ENCODE data around the gene PLK3.
"Not testable (repeated sequence)": the region's sequence is repeated elsewhere in the genome, so short reads cannot be mapped to it uniquely, and the experiment has no call there.

The PLK3 gene

DNA sequence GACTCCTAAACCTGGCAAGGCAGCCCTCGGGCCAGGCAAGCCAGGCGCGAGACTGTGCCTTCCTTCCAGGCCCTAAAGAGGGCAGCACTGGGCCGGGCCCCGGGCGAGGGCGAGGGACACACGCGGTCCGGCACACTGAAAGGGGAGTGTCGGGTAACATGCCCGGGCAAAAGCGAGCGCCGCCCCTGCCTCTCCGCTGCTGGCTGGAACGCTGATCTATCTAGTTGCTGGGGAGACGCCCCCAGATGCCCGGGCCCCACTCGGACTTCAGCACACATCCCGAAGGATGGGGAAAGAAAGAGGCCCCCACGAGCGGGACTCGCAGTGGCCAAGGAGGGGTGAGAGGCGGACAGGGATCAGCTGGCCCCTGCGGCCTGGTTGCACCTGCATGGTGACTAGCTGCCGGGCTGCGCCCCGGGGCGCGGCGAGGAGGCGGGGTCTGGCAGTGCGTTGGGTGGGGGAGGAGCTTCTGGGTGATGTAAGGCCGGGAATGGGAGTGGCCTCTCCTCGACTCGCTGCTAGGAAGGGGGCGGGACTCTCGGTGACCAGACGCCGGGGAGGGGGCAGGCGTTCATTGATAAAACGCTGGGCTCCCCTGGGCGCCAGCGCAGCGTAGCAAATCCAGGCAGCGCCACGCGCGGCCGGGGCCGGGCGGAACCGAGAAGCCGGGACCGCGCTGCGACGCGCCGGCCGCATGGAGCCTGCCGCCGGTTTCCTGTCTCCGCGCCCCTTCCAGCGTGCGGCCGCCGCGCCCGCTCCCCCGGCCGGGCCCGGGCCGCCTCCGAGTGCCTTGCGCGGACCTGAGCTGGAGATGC, at the start of gene PLK3:
Gene PLK3 (plus strand): TSS at position 608 of the 815 bp plus-strand sequence. CDS start 87 bp downstream, at position 695.
- peak; percentile 99 for DNase-seq

DNA sequence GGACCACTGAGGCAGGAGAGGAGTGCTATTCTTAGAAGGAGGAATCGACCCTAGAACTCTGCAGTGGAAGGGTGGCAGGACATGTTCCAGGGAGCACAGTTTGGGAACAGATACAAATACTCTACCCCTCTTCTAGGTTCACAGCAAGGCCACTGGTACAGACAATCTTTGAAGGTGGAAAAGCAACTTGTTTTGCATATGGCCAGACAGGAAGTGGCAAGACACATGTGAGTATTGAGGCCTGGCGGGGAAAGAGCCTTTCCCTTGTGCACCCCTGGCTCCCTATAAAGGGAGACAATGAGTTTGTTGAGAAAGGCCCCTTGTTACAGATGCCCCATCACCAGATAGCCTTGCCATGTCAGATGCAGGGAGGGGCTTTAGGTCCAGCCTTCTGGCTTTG, 42.8 kb upstream of the PLK3 start:
- DNase-seq: no peak

DNA sequence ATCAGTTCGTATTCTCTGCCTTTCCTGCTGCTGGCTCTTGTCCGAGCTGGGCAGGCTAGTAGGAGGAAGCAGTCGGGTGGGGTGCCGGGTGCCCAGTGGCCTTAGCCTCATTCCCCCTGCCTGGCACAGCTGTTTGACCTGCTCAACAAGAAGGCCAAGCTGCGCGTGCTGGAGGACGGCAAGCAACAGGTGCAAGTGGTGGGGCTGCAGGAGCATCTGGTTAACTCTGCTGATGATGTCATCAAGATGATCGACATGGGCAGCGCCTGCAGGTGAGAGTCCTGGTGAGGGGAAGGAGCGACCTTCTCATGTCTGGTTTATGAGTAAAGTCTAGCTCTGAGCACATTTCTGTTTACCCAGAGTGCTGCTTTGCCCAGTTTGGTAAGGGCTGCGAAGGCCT, 41.1 kb upstream of the PLK3 start:
- no peak for DNase-seq

DNA sequence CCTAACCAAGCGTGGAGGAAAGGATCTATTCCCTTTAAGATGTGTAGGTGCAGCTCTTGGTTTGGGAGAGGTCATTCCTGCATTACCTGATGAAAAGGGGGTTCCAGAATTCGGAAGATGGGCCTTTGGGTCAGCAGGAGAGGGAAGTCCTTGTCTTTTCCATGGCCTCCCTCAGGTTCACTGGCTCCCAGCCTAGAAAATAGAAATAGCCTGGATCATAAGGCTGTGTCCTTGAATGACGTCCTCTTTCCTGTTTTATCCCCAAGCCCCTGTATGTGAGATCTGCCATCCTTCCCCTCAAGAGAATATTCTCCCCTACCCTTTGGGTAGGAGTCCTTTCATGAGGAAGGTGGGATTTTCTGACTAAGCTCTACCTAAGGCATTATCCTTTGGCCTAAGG, 39.3 kb upstream of the PLK3 start:
- DNase-seq: no peak

DNA sequence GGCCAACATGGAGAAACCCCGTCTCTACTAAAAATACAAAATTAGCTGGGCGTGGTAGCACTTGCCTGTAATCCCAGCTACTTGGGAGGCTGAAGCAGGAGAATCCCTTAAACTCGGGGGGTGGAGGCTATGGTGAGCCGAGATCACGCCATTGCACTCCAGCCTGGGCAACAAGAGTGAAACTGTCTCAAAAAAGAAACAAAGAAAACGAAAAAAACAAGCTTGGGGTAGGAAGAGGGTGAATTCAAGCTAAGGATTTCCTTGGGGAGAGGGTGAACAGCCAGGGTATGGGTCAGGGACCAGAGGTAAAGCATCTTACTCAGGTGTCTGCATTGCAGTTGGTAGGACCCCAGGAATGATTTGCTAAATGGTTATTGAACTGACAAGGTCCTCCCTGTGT, 33.8 kb upstream of the PLK3 start:
- not testable (repeated sequence) for DNase-seq

DNA sequence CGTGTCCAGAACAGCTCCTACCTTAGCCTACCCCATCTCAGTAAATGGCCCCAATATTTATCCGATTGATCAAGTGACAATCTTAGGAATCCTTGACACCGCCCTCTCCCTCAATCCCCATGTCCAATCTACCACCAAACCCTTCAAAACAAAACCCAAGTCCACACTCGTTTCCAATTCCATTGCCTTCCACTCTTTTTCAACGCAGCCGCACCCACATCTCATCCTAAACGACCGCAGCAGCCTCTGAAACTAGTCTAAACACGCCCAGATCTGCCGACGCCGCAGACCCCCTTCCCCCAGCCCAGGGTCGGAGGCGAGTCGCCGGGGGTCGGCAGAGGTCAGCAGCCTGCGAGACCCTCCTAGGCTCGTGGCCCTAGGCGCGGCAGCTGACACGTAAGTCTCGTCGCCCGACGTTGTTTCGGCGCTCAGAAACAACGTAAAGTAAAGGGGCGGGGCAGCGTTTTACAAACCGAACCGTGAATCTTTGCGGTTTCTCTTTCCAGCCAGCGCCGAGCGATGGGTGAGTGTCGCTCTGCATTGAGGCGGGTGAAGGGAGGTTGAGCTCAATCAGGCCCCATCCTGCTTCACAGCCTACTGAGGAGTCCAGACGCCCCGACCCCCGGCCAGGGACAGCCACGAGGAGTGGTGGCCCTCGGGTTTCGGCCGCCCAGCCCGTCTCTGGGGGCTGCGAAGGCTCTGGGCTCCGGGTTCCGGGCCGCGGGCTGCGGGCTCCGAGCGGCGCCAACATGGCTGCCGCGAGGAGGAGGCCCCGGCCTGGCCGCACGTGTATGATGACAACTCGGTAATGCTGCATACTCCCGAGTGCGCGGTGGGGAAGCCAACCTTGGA, 24.9 kb upstream of the PLK3 start, which contains the start of gene RPS8:
Gene RPS8 (plus strand): TSS at position 463 of the 852 bp plus-strand sequence. CDS start 57 bp downstream, at position 520.
- DNase-seq: peak; percentile 99

DNA sequence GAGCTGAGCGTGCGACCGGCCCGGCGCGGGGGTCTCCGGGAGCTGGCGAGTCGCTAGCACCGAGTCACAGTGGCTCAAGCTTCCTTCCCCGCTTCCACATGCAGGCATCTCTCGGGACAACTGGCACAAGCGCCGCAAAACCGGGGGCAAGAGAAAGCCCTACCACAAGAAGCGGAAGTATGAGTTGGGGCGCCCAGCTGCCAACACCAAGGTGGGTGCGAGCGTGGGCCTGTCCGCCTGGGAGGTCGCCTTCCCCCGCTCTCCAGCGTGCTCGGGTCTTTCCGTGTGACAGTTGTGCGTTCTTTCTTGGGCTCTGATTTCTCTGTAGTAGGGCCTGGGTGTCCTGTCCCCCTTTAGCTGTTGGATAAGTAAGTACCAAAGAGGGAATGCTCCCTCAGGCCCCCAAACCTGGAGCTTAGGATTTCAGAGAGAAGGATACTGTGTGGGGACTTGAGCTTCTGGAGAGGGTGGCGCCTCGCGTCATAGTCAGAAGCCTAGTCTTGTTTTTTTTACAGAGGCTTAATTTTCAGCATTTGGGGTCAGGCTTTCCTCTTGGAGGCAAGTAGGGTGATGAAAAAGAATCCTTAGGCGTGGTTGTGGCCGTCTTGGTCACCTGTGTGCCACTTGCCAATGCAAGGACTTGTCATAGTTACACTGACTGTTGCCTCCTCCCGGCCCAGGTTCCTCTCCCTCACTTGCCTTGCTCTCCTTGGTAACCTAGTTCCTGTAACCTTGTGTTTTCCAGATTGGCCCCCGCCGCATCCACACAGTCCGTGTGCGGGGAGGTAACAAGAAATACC, 24.0 kb upstream of the PLK3 start:
- DNase-seq: no peak

DNA sequence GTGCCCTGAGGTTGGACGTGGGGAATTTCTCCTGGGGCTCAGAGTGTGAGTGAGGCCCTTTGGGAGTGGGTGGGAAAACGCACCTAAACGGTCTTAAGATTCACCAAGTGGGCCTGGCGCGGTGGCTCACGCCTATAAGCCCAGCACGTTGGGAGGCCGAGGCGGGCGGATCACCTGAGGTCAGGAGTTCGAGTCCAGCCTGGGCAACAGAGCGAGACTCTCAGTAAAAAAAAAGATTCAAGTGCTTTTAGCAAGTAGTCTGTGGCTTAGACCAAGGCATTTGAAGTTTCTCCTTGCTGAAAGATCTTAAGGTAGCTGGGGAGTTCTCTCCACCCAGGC, 23.5 kb upstream of the PLK3 start:
- DNase-seq: no peak

DNA sequence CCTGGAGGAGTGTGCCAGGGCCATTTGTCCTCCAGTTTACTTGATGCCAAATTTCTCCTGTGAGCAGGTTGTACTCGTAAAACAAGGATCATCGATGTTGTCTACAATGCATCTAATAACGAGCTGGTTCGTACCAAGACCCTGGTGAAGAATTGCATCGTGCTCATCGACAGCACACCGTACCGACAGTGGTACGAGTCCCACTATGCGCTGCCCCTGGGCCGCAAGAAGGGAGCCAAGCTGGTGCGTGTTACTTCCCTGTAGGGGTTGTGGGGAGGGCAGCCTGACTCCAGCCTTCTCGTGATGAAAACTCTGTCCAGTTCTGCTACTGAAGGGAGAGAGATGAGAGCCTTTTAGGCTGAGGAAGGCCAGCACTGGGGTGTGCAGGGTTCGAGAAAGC, 22.6 kb upstream of the PLK3 start:
- DNase-seq: no peak

DNA sequence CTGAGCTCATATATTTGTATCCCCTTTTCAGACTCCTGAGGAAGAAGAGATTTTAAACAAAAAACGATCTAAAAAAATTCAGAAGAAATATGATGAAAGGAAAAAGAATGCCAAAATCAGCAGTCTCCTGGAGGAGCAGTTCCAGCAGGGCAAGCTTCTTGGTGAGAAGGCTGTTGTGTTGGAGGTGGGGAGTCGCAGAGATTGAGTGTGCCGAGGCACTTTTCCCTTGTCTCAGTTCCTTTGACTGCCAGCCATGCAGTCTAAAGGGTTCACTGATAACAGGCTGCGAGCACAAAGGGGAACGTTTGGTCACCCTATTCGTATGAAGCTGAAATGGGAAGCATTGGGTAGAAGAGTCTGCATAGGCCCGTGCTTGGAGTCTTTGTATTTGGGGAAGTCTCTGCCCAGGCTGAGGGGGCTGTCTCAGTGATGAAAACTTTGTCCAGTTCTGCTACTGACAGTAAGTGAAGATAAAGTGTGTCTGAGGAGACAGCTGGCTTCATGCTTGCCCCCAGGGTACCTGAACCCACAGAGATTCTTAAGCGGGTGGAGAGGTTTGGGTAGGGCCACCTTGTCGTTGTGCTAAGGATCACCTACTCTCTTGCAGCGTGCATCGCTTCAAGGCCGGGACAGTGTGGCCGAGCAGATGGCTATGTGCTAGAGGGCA, 22.1 kb upstream of the PLK3 start:
- no peak for DNase-seq

DNA sequence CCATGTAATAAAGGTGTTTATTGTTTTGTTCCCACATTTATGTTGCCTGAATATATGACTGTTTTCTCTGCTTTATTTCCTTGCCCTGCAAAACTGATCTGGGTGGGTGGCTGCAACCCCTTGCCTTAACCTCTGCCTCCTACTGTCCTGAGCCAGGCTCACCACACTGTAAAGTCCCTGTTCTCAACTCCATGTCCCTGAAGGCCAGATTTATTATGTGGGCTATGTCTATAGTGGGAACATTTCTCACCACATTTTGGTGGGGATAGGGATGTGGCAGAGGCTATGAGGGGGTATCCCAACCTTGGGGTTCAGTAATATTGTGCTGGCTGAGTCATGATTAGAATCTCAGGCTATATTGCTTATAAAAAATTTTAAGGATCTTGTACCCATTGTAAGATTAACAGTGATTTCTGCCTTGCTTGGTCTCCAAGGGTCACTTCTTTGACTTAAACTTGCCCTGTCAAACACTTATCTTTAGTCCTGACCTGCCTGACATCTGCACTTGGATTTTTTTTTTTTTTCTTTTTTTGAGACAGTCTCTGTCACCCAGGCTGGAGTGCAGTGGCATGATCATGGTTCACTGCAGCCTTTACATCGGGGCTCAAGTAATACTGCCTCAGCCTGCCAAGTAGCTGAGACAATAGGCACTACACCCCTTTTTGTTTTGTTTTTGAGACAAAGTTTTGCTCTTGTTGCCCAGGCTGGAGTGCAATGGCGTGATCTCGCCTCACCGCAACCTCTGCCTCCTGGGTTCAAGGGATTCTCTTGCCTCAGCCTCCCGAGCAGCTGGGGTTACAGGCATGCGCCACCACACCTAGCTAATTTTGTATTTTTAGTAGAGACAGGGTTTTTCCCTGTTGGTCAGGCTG, 21.2 kb upstream of the PLK3 start:
- DNase-seq: no peak

DNA sequence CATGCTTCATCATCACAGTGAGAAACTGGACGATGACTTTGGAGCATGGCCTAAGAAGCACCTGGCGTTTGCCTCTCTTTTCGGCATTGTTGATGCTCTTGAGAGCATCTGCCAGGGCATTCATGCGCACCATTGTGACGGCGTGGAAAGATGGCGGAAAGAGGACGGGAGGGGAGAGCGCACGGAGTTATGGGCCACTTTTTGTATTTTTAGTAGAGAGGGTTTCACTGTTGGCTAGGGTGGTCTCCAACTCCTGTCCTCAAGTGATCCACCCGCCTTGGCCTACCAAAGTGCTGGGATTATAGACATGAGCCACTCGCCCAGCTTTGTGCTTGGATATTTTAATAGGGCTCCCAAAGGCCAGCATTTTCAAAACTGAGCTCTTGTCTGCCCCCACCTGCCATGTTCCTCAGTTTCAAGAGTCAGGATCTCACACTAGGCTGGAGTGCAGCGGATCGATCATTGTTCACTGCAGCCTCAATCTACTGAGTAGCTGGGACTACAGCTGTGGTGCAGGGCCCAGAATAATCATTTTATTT, 19.5 kb upstream of the PLK3 start:
- no peak for DNase-seq

DNA sequence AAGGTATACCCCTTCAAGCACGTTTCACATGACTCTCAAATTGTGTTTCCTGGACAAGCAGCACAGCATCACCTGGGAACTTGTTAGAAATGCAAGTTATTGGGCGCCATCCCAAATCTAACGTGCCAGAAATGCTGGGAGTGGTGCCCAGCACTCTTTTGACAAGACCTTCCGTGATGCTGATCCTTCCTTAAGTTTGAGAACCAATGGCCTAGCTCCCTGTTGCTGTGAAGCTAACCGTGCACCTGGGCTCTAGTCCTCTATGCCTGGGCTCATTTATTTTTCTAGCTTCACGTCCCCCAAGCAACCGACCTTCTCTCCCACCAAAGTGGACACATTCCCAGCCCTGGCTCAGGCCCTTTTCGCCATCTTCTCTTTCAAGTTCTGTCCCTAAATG, 16.5 kb upstream of the PLK3 start:
- no peak for DNase-seq

DNA sequence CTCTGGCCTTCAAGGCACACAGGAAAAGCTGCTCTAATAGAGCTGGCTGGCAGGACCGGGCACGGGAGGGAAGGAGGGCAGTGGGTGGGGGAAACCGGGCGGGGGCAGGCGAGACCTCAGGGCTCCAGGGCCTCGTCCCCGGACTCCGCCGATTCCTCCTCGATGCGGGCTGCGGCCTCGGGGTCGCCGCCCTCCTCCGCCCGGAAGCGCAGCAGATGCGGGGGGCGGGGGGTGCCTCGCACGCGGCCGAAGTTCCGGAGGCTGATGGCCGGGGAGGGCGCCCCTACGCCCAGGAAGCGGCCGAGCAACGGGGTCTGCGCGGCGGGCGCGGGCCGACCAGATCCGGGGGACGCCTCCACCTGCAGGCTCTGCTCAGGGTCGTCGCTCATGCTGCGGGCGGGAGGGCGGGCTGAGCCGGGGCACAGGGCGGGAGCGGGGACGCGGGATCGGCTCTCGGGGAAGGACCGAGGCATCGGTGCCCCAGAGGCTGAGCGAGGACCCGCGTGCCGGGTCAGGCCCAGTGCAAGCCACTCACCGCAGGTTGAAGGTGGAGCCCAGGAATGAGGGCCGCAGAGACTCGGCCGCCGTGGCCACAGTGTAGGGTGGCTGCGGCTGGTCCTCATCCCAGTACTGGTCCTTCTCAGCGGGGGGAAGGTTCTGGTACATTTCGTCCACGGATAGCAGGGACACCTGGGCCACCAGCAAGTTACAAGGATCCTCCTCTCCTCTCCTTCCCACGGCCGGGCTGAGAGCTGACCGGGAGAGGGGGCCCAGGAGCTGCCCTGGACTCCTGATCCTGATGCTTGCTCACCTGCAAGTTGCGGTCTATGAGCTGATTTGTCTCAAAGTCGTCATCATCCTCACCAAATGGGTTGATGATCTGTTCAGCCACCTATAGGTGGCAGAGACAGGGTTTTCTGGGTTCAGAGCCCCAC, 15.8 kb upstream of the PLK3 start:
- DNase-seq: no peak

DNA sequence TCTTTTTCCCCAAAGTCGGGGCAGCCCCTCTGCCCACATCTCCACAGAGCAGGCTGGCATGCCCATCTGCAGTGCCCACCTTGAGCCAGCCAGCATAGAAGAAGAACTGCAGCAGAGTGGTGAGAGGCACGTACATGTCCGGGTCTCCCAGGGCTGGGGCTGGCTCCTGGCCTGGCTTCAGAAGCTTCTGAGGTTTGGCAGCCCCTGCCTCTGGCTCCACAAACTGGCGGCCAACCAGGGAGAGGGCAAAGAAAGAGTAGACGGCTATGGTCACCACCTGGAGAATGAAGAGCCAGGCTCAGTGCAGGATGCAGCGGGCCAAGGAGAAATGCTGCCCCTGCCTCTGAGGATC, 15.2 kb upstream of the PLK3 start:
- no peak for DNase-seq

DNA sequence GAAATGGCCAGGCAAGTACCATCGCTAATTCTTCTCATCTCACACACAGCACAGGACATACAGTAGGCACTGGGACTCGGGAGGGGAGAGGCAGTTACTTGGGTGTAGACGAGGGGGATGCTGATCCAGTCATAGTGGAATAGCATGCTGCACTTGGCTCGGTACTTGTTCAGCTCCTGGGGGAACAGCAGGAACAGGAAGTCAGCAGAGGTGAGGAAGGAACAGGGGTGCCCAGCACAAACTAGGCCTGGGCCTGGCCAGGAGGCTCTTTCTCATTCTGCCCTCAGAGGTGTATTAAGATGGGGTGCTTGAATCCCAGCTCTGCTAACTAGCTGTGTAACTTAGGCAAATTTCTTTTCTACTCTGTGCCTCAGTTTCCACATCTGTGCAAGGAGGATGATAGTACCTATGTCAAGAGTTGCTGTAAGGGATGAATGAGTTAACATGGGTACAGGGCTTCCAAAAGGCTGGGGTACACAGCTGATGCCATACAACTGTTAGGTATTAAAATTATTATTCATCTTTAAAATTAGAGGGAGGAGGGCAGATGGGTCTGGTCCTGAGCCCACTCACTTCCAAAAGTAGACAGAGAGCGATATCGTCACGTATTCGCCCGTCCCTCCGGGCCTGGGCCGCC, 14.6 kb upstream of the PLK3 start:
- DNase-seq: no peak

DNA sequence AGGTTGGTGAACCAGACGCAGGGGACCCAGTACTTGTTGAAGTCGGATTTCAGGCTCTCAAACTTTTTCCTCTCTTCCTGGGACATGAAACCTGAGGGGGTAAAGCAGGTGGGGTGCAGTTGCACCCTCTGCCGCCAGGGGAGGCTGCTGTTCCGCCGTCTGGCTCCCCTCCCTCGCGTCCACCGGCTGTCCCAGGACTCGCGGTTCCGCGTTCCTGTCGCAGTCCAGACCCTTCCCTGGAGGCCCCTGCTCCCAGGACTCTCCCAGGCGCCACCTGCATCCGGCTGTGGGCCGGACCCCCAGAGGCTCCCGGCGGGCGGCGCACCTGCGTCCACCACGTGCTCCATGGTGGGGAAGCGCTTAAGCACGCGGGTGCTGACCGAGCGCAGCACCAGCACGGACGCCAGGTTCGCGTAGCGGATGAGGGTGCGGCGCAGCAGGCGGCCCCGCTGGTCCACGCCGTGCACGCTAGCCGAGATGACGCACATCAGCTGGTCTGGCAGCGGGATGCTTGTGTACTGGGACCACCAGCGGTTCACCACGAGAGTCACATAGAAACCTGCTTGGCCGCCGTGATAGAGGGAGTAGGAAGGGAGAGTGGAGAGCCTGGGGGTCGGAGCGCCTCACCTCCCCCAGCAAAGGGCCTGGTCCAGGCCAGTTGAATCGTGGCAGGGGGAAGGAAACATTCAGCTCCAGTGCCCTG, 13.9 kb upstream of the PLK3 start:
- peak; percentile 32 for DNase-seq

DNA sequence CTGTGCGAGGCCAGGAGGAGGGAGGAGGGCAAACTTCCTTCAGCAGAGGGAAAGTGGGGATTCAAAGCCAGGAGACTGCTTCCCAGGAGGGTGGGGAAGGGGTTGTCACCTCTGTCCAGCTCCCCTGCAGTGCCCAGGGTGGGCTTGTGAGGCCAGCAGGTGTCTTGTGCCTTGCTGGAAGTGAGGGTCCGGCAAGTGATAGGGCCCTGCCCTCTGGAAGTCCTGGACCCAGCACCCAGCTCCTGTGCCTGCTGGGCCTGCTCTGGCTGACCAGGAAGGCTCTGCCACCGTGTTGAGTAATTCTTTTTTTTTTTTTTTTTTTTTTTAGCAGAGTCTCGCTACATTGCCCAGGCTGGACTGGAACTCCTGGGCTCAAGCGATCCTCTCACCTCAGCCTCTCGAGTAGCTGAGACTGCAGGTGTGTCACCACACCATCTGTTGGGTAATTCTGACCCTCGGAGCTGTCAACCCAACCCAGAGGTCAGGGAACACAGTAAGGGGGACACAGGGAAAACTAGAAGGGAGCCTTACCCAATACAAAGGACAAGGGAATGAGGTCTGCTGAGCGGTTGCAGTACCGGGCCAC, 13.2 kb upstream of the PLK3 start:
- DNase-seq: no peak

DNA sequence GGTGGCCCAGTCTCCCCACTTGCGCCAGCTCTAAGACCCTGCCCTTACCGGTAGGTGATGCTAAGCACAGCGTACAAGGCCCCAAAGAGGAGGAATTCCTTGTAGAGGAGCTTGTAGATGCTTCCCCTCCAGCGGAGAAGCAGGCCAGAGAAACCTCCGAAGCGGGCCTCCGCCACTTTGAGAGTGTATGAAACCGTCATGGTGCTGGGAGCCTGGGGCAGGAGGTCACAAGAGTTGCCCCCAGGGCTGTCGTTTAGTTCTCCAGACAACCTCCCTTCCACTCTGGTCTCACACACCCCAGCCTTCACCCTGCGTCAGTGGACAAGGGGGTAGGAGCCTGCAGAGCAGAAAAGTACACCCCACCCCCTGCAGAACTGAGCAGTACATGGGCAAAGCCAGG, 12.7 kb upstream of the PLK3 start:
- no peak for DNase-seq
